GM21447 (cell line): Measurements from ENCODE around the gene RIC8A.

Experiments used
- ATAC-seq: cut with Tn5 transposase; IDR thresholded peaks from one replicate; pipeline ENCODE4 v1.9.1; 2021; ENCODE audit not compliant: unreplicated experiment

The RIC8A gene

DNA sequence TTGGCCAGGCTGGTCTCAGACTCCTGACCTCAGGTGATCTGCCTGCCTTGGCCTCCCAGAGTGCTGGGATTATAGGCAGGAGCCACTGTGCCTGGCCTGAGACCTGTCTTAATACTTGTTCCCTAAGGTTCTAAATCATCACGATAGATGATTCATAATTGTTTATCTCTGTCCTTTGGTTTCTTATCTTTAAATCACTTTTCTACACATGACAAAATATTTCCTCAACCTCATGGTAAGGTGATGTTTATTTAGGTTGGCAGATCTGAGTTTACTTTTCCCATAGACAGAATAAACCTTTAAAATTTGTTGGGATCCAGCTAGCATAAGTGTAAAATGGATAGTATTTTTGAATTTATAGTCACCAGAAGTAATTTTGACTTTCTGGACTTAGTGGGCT, 32.8 kb downstream of the RIC8A start:
- no peak for ATAC-seq

DNA sequence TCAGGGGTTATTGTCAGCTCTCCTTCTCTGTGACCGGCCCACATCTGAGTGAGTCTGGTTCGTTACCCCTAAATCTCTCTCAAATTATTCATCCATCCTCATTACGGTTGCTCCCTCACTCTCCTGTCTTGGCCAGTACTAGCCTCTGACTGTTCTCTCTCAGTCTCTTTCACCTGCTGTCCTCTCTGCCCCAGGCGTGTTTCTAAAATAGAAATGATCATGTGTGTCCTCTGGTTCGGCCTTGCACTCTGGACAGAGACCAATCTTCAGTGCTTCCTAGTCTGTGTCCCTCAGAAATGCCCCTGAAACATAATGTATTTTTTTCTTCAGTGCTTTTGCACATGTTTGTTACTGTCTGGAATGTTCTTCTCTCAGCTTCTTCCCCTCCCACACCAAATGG, 34.1 kb downstream of the RIC8A start:
- ATAC-seq = no peak

DNA sequence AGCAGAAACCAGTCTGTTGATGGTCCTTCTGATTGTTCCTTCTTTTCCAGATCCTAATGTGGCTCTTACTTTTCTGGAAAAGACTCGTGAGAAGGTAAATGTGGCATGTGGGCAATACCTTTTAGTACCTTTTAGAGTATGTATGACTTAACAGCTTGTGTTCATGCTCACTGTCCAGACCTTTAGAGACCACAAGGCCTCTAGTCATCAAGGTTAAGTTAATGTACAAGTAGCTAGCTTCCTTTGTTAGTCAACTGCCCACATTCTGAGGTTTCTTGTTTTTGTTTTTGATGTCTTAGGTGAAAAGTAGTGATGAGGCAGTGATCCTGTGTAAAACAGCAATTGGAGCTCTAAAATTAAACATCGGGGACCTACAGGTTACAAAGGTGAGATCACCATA, 36.9 kb downstream of the RIC8A start:
- no peak for ATAC-seq

DNA sequence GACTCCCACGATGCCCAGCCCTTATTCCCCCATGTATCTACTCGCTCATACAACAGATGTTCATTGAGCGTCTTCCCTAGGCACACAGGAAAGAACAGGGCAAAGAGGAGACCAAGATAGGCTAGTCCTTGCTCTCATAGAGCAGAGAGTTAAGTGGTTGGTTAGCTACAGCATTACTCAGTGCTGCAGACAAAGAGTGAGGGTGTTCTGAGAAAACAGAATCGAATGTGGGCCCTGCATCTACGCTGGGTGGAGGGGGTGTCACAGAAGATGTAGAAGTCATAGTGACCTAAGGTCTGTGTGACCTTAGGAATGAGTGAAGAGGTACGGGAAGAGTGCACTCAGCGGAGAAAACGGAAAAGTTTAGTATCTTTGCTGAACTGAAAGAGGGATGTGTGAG, 41.6 kb downstream of the RIC8A start:
- ATAC-seq = no peak

- no peak for ATAC-seq
These were observed 42.8 kb downstream of the RIC8A start for GRCh38 chr11:250274-250673.

GRCh38 chr11:250740-251299, 43.3 kb downstream of the RIC8A start:
- ATAC-seq = no peak

DNA sequence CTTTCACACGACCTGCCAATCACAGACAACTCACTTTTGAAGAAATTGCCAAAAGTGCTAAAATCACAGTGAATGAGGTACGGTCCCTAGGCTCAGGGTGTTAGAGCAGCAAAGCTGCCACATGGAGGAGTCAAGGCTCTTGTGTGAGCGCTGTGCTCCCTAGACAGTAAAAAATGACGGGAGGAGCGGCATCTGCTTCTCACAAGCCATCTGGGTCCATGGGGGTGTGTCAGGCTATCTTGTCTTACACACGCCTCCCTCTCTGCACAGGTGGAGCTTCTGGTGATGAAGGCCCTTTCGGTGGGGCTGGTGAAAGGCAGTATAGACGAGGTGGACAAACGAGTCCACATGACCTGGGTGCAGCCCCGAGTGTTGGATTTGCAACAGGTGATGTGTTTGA, 44.0 kb downstream of the RIC8A start:
- ATAC-seq = no peak

DNA sequence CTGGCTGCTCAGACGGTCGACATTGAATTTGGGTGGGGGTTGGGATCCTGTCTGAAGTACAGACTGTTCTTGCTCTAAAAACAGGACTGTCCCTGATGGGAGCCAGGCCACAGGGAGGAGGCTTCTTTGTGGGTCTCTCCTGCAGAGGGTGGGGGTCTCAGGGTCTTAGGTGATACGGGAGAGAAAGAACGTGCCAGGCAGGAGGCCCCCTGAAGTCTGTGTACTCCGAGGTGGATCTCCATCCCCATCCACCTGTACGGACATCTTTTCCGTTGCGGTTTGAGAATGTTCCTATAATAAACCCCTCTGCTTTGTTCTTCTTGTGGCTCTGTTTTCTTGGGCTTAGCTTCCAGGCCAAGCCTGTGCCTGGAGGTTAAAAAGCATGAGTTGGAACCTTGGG, 45.2 kb downstream of the RIC8A start:
- ATAC-seq = no peak

DNA sequence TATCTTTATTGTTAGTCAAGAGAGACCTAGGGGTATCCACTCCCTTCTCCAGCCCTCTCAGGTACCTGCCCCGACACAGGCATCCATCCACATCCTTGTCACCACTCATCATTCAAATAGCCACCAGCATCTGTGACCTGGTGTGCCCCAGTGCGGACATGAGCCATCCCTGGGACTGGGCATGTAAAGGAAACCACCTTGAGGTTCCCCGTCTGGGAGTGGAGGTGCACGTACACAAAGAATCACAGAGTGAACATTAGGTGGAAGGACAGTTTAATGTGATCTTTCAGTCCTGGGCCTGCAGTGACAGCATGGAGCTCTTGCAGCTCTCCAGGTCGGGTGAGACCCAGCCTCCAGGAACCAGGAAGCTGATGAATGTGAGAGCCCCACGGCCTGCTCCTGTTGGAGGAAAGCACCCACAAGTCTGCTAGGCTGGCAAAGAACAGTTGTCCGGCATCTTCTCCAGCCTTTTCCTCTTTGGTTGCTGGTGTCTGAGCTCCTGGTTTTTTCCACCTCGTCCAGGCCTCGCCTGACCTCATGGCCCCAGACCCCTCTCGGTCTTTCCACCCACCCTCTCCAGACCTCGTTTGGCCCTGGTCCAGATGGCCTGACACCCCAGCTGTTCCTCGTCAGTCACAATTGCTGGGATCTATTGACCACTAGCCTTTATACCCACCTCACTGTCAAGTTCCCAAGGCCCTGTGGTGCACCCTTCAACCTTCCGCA, 45.8 kb downstream of the RIC8A start:
- ATAC-seq = no peak

- ATAC-seq = no peak
These were observed 46.4 kb downstream of the RIC8A start for GRCh38 chr11:253886-254270.

GRCh38 chr11:255176-255575, 47.7 kb downstream of the RIC8A start:
- no peak for ATAC-seq

GRCh38 chr11:255816-256215, 48.3 kb downstream of the RIC8A start:
- no peak for ATAC-seq

DNA sequence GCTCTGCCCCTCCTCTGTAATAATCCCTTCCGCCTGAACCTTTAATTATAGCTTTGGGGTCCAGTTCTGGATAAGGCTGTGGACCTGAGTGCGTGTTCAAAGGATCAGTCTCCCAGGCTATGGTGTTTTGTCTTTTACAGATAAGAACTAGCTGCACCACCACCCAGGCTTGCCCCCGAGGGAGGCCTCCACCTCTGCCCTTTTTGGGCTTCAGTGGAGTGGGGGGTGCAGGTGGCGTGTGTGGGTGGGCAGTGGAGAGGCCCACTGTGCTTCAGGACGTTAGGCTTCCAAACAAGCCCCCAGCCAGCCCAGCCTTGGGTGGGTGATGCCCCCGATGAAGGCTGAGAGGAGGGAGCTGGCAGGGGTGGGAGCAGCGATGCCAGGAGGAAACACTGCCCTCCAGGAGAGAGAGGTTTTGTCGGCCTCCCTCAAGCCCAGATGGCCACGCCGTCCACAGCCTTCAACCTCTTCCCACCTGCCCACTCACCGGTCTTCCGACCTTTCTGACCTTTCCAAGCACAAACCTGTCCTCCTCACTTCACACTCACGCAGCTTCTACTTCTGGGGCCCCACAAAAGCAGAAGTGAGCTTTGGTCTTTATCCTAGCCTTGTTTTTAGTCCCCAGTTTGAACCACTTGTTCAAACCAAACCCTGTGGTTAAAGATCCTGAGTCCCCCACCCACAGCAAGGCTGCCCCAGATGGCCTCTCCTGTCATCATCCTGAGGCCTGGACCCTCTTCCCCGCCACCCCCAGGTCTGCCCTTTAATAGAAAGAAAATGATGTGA, 49.6 kb downstream of the RIC8A start:
- no peak for ATAC-seq

DNA sequence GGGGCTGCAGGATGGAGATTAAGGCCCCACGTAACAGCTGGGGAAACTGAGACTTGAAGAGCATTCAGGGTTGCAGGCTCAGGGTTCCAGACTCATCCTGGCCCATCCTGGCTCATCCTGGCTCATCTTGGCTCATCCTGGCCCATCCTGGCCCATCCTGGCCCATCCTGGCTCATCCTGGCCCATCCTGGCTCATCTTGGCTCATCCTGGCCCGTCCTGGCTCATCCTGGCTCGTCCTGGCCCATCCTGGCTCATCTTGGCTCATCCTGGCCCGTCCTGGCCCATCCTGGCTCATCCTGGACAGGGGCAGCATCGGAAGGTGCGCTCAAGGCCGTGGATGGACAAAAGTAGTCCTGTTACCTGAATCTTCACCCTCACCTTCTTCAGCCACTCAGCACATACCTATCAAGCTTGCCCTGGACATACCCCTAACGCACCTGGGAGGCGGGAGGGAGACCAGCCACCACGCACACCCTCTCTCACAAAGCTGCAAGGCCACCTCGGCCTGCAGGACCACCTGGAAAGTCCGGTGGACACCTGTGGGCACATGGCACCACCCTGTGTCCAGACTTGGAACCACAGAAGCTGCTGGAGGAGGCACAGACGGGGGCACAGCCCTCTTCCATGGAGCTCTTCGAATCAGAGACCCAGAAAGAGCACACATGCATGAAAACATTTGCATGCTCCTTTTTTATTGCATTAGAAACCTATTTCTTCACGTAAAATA, 50.4 kb downstream of the RIC8A start:
- no peak for ATAC-seq

GRCh38 chr11:259413-259812, 51.9 kb downstream of the RIC8A start:
- ATAC-seq = no peak

DNA sequence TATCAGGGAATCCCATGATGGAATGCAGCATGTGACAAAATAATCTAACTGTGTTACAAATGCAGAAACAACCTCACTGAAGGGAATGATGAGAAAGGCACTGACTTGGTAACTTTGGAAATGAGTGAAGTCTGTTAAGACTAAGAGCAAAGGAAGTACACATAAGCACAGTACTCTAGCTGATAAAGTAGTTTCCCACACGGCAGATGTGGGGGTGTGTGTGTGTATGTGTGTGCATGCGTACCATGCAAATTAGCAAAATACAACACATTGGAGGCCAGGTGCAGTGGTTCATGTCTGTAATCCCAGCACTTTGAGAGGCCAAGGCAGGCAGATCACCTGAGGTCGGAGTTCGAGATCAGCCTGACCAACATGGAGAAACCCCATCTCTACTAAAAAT, 54.1 kb downstream of the RIC8A start:
- no peak for ATAC-seq
